Daoy (cell line): ENCODE data around the gene PPFIBP1. TPM values are rescaled to one million over a fixed set of nuclear protein-coding genes. Genes with fewer than 3 reads are reported as not detected.
"Not testable (repeated sequence)": the region's sequence is repeated elsewhere in the genome, so short reads cannot be mapped to it uniquely, and the experiment has no call there.

Experiments
- DNase-seq: peaks from one replicate; pipeline ENCODE4 v3.0.0-alpha.2; 2015; ENCODE audit warnings: low read depth
- total RNA-seq: library from RNA; depleted of rRNA; stranded (reverse); fragments of >200 nt; shearing (Covaris generic); gene quantifications from 2 replicates; pipeline ENCODE4 v1.2.3, GENCODE V29; 2014

Gene PPFIBP1
- total RNA-seq, 1 experiment from 2014 or later = 77.7 TPM

- DNase-seq = peak; percentile 54
These were observed 103.3 kb downstream of the PPFIBP1 start for GRCh38 chr12:27627123-27627852.

- not testable (repeated sequence) for DNase-seq
These were observed 104.0 kb downstream of the PPFIBP1 start for GRCh38 chr12:27627853-27628469.

- DNase-seq = not testable (repeated sequence)
These were observed 106.2 kb downstream of the PPFIBP1 start for GRCh38 chr12:27630219-27630618.

GRCh38 chr12:27631365-27631764 lies 107.4 kb downstream of the PPFIBP1 start:
- no peak for DNase-seq

- DNase-seq = no peak
These were observed 107.9 kb downstream of the PPFIBP1 start for GRCh38 chr12:27631813-27632491.

GRCh38 chr12:27635349-27635972 lies 111.5 kb downstream of the PPFIBP1 start:
- peak; percentile 50 for DNase-seq

- not testable (repeated sequence) for DNase-seq
These were observed 112.6 kb downstream of the PPFIBP1 start for GRCh38 chr12:27636569-27636968.

GRCh38 chr12:27637524-27637923 lies 113.5 kb downstream of the PPFIBP1 start:
- DNase-seq = no peak

- no peak for DNase-seq
These were observed 115.3 kb downstream of the PPFIBP1 start for GRCh38 chr12:27639265-27639664.

GRCh38 chr12:27640566-27641200 lies 116.7 kb downstream of the PPFIBP1 start:
- not testable (repeated sequence) for DNase-seq

- DNase-seq = not testable (repeated sequence)
These were observed 118.4 kb downstream of the PPFIBP1 start for GRCh38 chr12:27642361-27642760.

- DNase-seq = not testable (repeated sequence)
These were observed 118.9 kb downstream of the PPFIBP1 start for GRCh38 chr12:27642892-27643291.

GRCh38 chr12:27644158-27644845 lies 120.3 kb downstream of the PPFIBP1 start:
- DNase-seq = no peak

GRCh38 chr12:27645671-27646070 lies 121.7 kb downstream of the PPFIBP1 start:
- no peak for DNase-seq

- DNase-seq = no peak
These were observed 122.1 kb downstream of the PPFIBP1 start for GRCh38 chr12:27646149-27646548.

- no peak for DNase-seq
These were observed 126.0 kb downstream of the PPFIBP1 start for GRCh38 chr12:27650011-27650410.

- peak; percentile 9 for DNase-seq
These were observed 127.2 kb downstream of the PPFIBP1 start for GRCh38 chr12:27651201-27651600.

GRCh38 chr12:27652174-27652763 lies 128.3 kb downstream of the PPFIBP1 start:
- peak; percentile 76 for DNase-seq

- DNase-seq = no peak
These were observed 129.7 kb downstream of the PPFIBP1 start for GRCh38 chr12:27653661-27654060.

GRCh38 chr12:27655476-27655875 lies 131.5 kb downstream of the PPFIBP1 start:
- not testable (repeated sequence) for DNase-seq

- DNase-seq = no peak
These were observed 133.3 kb downstream of the PPFIBP1 start for GRCh38 chr12:27657296-27657695.
